Endothelial cell of umbilical vein (primary cell): ENCODE data around the gene RNF186. TPM values are rescaled to one million over a fixed set of nuclear protein-coding genes. Genes with fewer than 3 reads are reported as not detected.

Source experiments
- BruUV-seq: library from RNA; stranded (reverse); fragments of 400-500 nt; replicated peaks from 2 replicates; lab custom pipeline; 2021; lab: Mats Ljungman, UMichigan
- CTCF ChIA-PET: fragments of 300-600, 350-600 bp; sonication (Branson Sonifier 250); formaldehyde crosslinking; loops from one replicate; lab custom pipeline; 2021; ENCODE audit warnings: antibody characterized with exemption, inconsistent platforms; lab: Charles Lee
- POLR2A ChIA-PET: fragments of 300-600, 350-600 bp; sonication (Branson Sonifier 250); formaldehyde crosslinking; loops from one replicate; lab custom pipeline; 2021; ENCODE audit warnings: antibody characterized with exemption, inconsistent platforms; lab: Charles Lee
- DNase-seq: peaks from one replicate; pipeline ENCODE4 v3.0.0-alpha.2; 2011; ENCODE audit warnings: low read depth, low spot score
- FAIRE-seq: peaks from 2 replicates; lab custom pipeline; 2011; peaks lifted over from hg19 to GRCh38; lab: Jason Lieb, UNC
- H2AFZ ChIP-seq: 2 replicates; pipeline ENCODE4 v1.6.0; 2012; ENCODE audit warnings: low read depth, low read length, control low read depth, inconsistent platforms
- H3K27ac ChIP-seq: 2 replicates; pipeline ENCODE4 v1.5.1; 2011; ENCODE audit warnings: low read depth, mild to moderate bottlenecking, control low read depth, low read length, moderate library complexity; ENCODE audit not compliant: insufficient read depth
- H3K27me3 ChIP-seq, 2 experiments: 2 replicates each; pipeline versions ENCODE4 v1.6.0 to v1.6.1; 2011; ENCODE audit warnings: low read length in 2 of 2, mixed read lengths in 1 of 2; ENCODE audit not compliant: control insufficient read depth in 2 of 2, insufficient read depth in 2 of 2
- H3K36me3 ChIP-seq, 2 experiments: 2 replicates in 1 of 2; 3 replicates in 1 of 2; pipeline ENCODE4 v1.5.1; 2011; ENCODE audit warnings: low read length in 2 of 2, mild to moderate bottlenecking in 1 of 2, moderate library complexity in 1 of 2; ENCODE audit not compliant: control insufficient read depth in 2 of 2, insufficient read depth in 2 of 2; ENCODE audit errors: extremely low read depth in 1 of 2
- H3K4me1 ChIP-seq: 3 replicates; pipeline ENCODE4 v1.5.1; 2011; ENCODE audit warnings: mild to moderate bottlenecking, low read length; ENCODE audit not compliant: control insufficient read depth, insufficient read depth; ENCODE audit errors: extremely low read depth
- H3K4me2 ChIP-seq: 2 replicates; pipeline ENCODE4 v1.6.1; 2011; ENCODE audit warnings: low read length, control low read depth, mixed read lengths; ENCODE audit not compliant: insufficient read depth
- H3K4me3 ChIP-seq, 3 experiments: fragments of 200-600 bp in 1 of 3; sonication (generic), shearing (Covaris generic) in 1 of 3; replicated peaks in 1 of 3; 2 replicates each; pipeline ENCODE4 v1.5.1; 2011 to 2016; ENCODE audit warnings: control low read depth in 3 of 3, low read length in 3 of 3, mild to moderate bottlenecking in 2 of 3, inconsistent platforms in 1 of 3, low read depth in 1 of 3, moderate library complexity in 1 of 3; ENCODE audit not compliant: insufficient read depth in 1 of 3
- H3K79me2 ChIP-seq: 2 replicates; pipeline ENCODE4 v1.6.0; 2012; ENCODE audit warnings: low read length, inconsistent platforms; ENCODE audit not compliant: control insufficient read depth, insufficient read depth
- H3K9ac ChIP-seq: replicated peaks from 2 replicates; pipeline ENCODE3; 2011; ENCODE audit warnings: low read length, control low read depth; ENCODE audit not compliant: insufficient read depth; ENCODE audit errors: extremely low read depth
- H3K9me1 ChIP-seq: replicated peaks from 3 replicates; pipeline ENCODE4 v1.6.0; 2011; ENCODE audit warnings: mild to moderate bottlenecking, low read length; ENCODE audit not compliant: control insufficient read depth, insufficient read depth; ENCODE audit errors: extremely low read depth
- H3K9me3 ChIP-seq: replicated peaks from 2 replicates; pipeline ENCODE4 v1.5.1; 2012; ENCODE audit warnings: low read length, inconsistent platforms; ENCODE audit not compliant: control insufficient read depth, insufficient read depth
- H4K20me1 ChIP-seq: replicated peaks from 2 replicates; pipeline ENCODE3; 2011; ENCODE audit warnings: mild to moderate bottlenecking, low read length; ENCODE audit not compliant: control insufficient read depth, insufficient read depth; ENCODE audit errors: extremely low read depth
- CTCF ChIP-seq, 2 donors: IDR thresholded peaks; 1 replicate in 1 of 2; 2 replicates in 1 of 2; pipeline ENCODE4 v1.5.1; 2011; ENCODE audit warnings: low read length in 2 of 2, mild to moderate bottlenecking in 2 of 2, moderate library complexity in 2 of 2, control low read depth in 1 of 2, inconsistent platforms in 1 of 2, low read depth in 1 of 2; ENCODE audit not compliant: insufficient read depth in 1 of 2; ENCODE audit errors: extremely low read depth in 1 of 2
- EZH2 ChIP-seq: IDR thresholded peaks from 2 replicates; pipeline ENCODE4 v1.6.1; 2012; ENCODE audit warnings: borderline replicate concordance, low read depth, mild to moderate bottlenecking, moderate library complexity, low read length, inconsistent platforms; ENCODE audit not compliant: severe bottlenecking
- FOS ChIP-seq: IDR thresholded peaks from 2 replicates; pipeline ENCODE4 v1.6.1; 2011; ENCODE audit warnings: mild to moderate bottlenecking, low read length, moderate library complexity, borderline replicate concordance; ENCODE audit not compliant: insufficient read depth
- GATA2 ChIP-seq: IDR thresholded peaks from 2 replicates; pipeline ENCODE4 v1.7.0; 2011; ENCODE audit warnings: low read depth, mild to moderate bottlenecking, moderate library complexity, mixed read lengths, low read length; ENCODE audit not compliant: insufficient read length, insufficient read depth
- JUN ChIP-seq: IDR thresholded peaks from 2 replicates; pipeline ENCODE4 v1.6.1; 2011; ENCODE audit warnings: borderline replicate concordance, low read depth; ENCODE audit not compliant: insufficient read length, insufficient read depth
- MAX ChIP-seq: IDR thresholded peaks from 2 replicates; pipeline ENCODE4 v1.6.1; 2011; ENCODE audit not compliant: insufficient read depth, insufficient read length
- MYC ChIP-seq: IDR thresholded peaks from one replicate; pipeline ENCODE4 v1.6.1; 2011; ENCODE audit warnings: mild to moderate bottlenecking, low read depth, low read length
- POLR2A ChIP-seq: IDR thresholded peaks from 2 replicates; pipeline ENCODE4 v1.6.1; 2012; ENCODE audit warnings: low read depth, mild to moderate bottlenecking, control low read depth, low read length
- POLR2AphosphoS5 ChIP-seq: IDR thresholded peaks from 2 replicates; pipeline ENCODE4 v1.6.1; 2012; ENCODE audit warnings: low read depth, mild to moderate bottlenecking, control low read depth, low read length, moderate library complexity; ENCODE audit not compliant: insufficient read depth
- dilution Hi-C: fragments of 300-500 bp; cut with MboI; formaldehyde crosslinking; loops from one replicate; pipeline ENCODE4 v1.15.0; 2019; ENCODE audit warnings: low sequenced_read_pairs; ENCODE audit not compliant: extremely low pct_ligation_motif_present
- intact Hi-C: fragments of 100-400 bp; cut with micrococcal nuclease; formaldehyde crosslinking; loops from one replicate; pipeline ENCODE4 v1.10.0; 2022
- polyA plus RNA-seq, 4 experiments: library from polyadenylated mRNA; depleted of rRNA in 3 of 4; stranded (reverse) in 3 of 4; unstranded in 1 of 4; fragments of >200 nt; gene quantifications; 2 replicates each; pipeline versions ENCODE4 v1.2.1 to v1.2.3, GENCODE V29; 2011 to 2012; ENCODE audit warnings: missing spikeins in 1 of 4
- total RNA-seq: library from RNA; stranded (reverse); gene quantifications from 2 replicates; pipeline ENCODE4 v1.2.3, GENCODE V29; 2021

RNF186 gene
- total and polyA plus RNA-seq, 2 donors (not counting 3 experiments of a cell fraction or from before 2014, with no cell fraction given): not detected

GRCh38 chr1:19809044-19809750 lies 5.9 kb downstream of the RNF186 start:
- H3K27me3 ChIP-seq: no peaks in the 10 kb centered on the region
- no peaks in the 10 kb centered on the region for H3K4me1 ChIP-seq
- no peaks in the 10 kb centered on the region for H3K9me3 ChIP-seq
- DNase-seq: no peak
- no peak overlapping the region for H3K27ac ChIP-seq
- no peaks in the 10 kb centered on the region for H3K9me1 ChIP-seq
- dilution Hi-C loops (no loop called here), intact Hi-C loops (no loop called here)
- no peak overlapping the region for H3K4me2 ChIP-seq
- TF ChIP-seq GATA2 (no peak), MAX (no peak)
- no peaks in the 10 kb centered on the region for H3K79me2 ChIP-seq
- no peaks in the 10 kb centered on the region for H3K36me3 ChIP-seq
- ChIA-PET CTCF (interaction anchor here (1.0 to 2.3 kb wide), 8 partner anchors 21 to 105 kb away, joined by 3 to 6 read pairs (median 4); no protein-coding TSS in a partner anchor), POLR2A (no interaction called here)
- FAIRE-seq: no peak
- H3K9ac ChIP-seq: no peak overlapping the region
- no peak overlapping the region for H3K4me3 ChIP-seq
- H2AFZ ChIP-seq: no peak overlapping the region
- no peaks in the 10 kb centered on the region for H4K20me1 ChIP-seq
- BruUV-seq: no TSS peak

GRCh38 chr1:19808351-19808750 lies 6.7 kb downstream of the RNF186 start:
- H3K4me2 ChIP-seq: no peak overlapping the region
- no peaks in the 10 kb centered on the region for H3K36me3 ChIP-seq
- H4K20me1 ChIP-seq: no peaks in the 10 kb centered on the region
- TF ChIP-seq POLR2AphosphoS5: no peak
- TF ChIP-seq MAX: no peak
- TF ChIP-seq EZH2: no peak
- TF ChIP-seq MYC: no peak
- no peak for TF ChIP-seq GATA2
- no peak for TF ChIP-seq JUN
- no peak for TF ChIP-seq CTCF (IDR thresholded peaks at IDR 0.05; ENCODE audit: extremely low read depth in 1 of 2, insufficient read depth in 1 of 2, low read depth in 1 of 2, low read length in 2 of 2)
- no peak for TF ChIP-seq POLR2A
- TF ChIP-seq FOS: no peak
- H2AFZ ChIP-seq: no peak overlapping the region
- FAIRE-seq (no peak), DNase-seq (no peak)
- H3K4me3 ChIP-seq: no peak overlapping the region
- H3K27me3 ChIP-seq: no peaks in the 10 kb centered on the region
- H3K9ac ChIP-seq: no peak overlapping the region
- no peaks in the 10 kb centered on the region for H3K4me1 ChIP-seq
- intact Hi-C loops (no loop called here), dilution Hi-C loops (no loop called here)
- no peaks in the 10 kb centered on the region for H3K9me3 ChIP-seq
- POLR2A ChIA-PET: no interaction called here
- CTCF ChIA-PET: interaction anchor here (1.0 to 2.3 kb wide), 6 partner anchors 21 to 104 kb away, joined by 3 to 6 read pairs (median 4); no protein-coding TSS in a partner anchor
- no TSS peak for BruUV-seq
- H3K9me1 ChIP-seq: no peaks in the 10 kb centered on the region
- no peaks in the 10 kb centered on the region for H3K79me2 ChIP-seq
- no peak overlapping the region for H3K27ac ChIP-seq
